K562 (cell line): ENCODE measurements around the gene KIF23. TPM values are rescaled to one million over a fixed set of nuclear protein-coding genes. Genes with fewer than 3 reads are reported as not detected.

ENCODE experiments used
- ATAC-seq: fragments of 200-7000 bp; cut with Tn5 transposase; 3 replicates; pipeline ENCODE4 v1.9.1; 2020; ENCODE audit warnings: moderate library complexity
- BruUV-seq: library from RNA; stranded (reverse); fragments of 400-500 nt; replicated peaks from 2 replicates; lab custom pipeline; 2021; lab: Mats Ljungman, UMichigan
- CTCF ChIA-PET: fragments of 300-600 bp; formaldehyde crosslinking; extraction: SDS; loops from one replicate; lab custom pipeline; 2021; ENCODE audit warnings: low intra/inter-chr PET ratio; lab: Yijun Ruan, JAX
- POLR2A ChIA-PET: fragments of 300-600, 350-650 bp; sonication (Branson Sonifier 250); formaldehyde crosslinking; extraction: SDS; loops from one replicate; lab custom pipeline; 2021; ENCODE audit warnings: antibody characterized with exemption, inconsistent platforms; lab: Yijun Ruan, JAX
- DNase-seq, 4 experiments: peaks; one replicate each; pipeline versions ENCODE4 v3.0.0 to v3.0.0-alpha.2; 2011 to 2018; ENCODE audit warnings: low spot score in 3 of 4, mixed read lengths in 3 of 4; ENCODE audit errors: extremely low read depth in 1 of 4
- FAIRE-seq: peaks from 2 replicates; lab custom pipeline; 2011; peaks lifted over from hg19 to GRCh38; lab: Jason Lieb, UNC
- H2AFZ ChIP-seq: 2 replicates; pipeline ENCODE4 v1.6.0; 2011; ENCODE audit warnings: low read depth, low read length, control low read depth, inconsistent platforms
- H3K27ac ChIP-seq: fragments of 200-600 bp; 3 replicates; pipeline ENCODE4 v1.8.0; 2011; ENCODE audit warnings: low read depth, mild to moderate bottlenecking, control low read depth, inconsistent platforms, low read length, moderate library complexity, mixed read lengths; ENCODE audit errors: extremely low read depth
- H3K27me3 ChIP-seq, 2 experiments: fragments of 300-600 bp in 1 of 2; 2 replicates in 1 of 2; 3 replicates in 1 of 2; pipeline versions ENCODE4 v1.6.0 to v1.8.0; 2011; ENCODE audit warnings: inconsistent platforms in 2 of 2, low read length in 2 of 2, mild to moderate bottlenecking in 1 of 2, mixed read lengths in 1 of 2, moderate library complexity in 1 of 2; ENCODE audit not compliant: control insufficient read depth in 2 of 2, insufficient read depth in 2 of 2
- H3K36me3 ChIP-seq: fragments of 300-600 bp; 3 replicates; pipeline ENCODE4 v1.8.0; 2011; ENCODE audit warnings: mild to moderate bottlenecking, low read length, inconsistent platforms; ENCODE audit not compliant: control insufficient read depth, insufficient read depth
- H3K4me1 ChIP-seq, 2 experiments: fragments of 200-600 bp in 1 of 2; replicated peaks in 1 of 2; 2 replicates in 1 of 2; 3 replicates in 1 of 2; pipeline versions ENCODE4 v1.5.1 to v1.8.0; 2011; ENCODE audit warnings: inconsistent platforms in 2 of 2, low read length in 2 of 2, mild to moderate bottlenecking in 1 of 2, mixed read lengths in 1 of 2, moderate library complexity in 1 of 2; ENCODE audit not compliant: control insufficient read depth in 2 of 2, insufficient read depth in 2 of 2
- H3K4me2 ChIP-seq: 2 replicates; pipeline ENCODE4 v1.6.1; 2011; ENCODE audit warnings: low read length, control low read depth, inconsistent platforms, mixed read lengths; ENCODE audit not compliant: insufficient read depth
- H3K4me3 ChIP-seq: fragments of 200-600 bp; sonication (generic), shearing (Covaris generic); 2 replicates; pipeline ENCODE4 v1.5.1; 2016; ENCODE audit warnings: control low read depth, inconsistent platforms
- H3K79me2 ChIP-seq: fragments of 200-600 bp; 3 replicates; pipeline ENCODE4 v1.8.0; 2011; ENCODE audit warnings: low read length, inconsistent platforms; ENCODE audit not compliant: control insufficient read depth, insufficient read depth
- H3K9ac ChIP-seq, 2 experiments: 2 replicates each; pipeline versions ENCODE4 v1.6.0 to v1.6.1; 2011; ENCODE audit warnings: low read depth in 2 of 2, low read length in 2 of 2, control low read depth in 1 of 2, inconsistent platforms in 1 of 2, mild to moderate bottlenecking in 1 of 2, mixed read lengths in 1 of 2; ENCODE audit not compliant: insufficient read depth in 1 of 2
- H3K9me1 ChIP-seq: one replicate; pipeline ENCODE4 v1.6.0; 2011; ENCODE audit warnings: inconsistent platforms, mild to moderate bottlenecking, low read length, moderate library complexity; ENCODE audit not compliant: control insufficient read depth, insufficient read depth
- H3K9me3 ChIP-seq: replicated peaks from 2 replicates; pipeline ENCODE4 v1.5.1; 2011; ENCODE audit warnings: low read depth, low read length, inconsistent platforms; ENCODE audit not compliant: control insufficient read depth, insufficient read depth
- H4K20me1 ChIP-seq: replicated peaks from 2 replicates; pipeline ENCODE4 v1.6.1; 2011; ENCODE audit warnings: low read length, inconsistent platforms, mixed read lengths; ENCODE audit not compliant: control insufficient read depth, insufficient read depth
- COPS2 ChIP-seq: fragments of 450-650 bp; conservative IDR thresholded peaks from 2 replicates; pipeline ENCODE4 v1.6.1; 2016; ENCODE audit warnings: mild to moderate bottlenecking, moderate library complexity
- NCOA1 ChIP-seq: fragments of 450-650 bp; IDR thresholded peaks from 2 replicates; pipeline ENCODE4 v1.6.1; 2016; ENCODE audit warnings: low read depth
- NFXL1 ChIP-seq: fragments of 450-650 bp; formaldehyde crosslinking; IDR thresholded peaks from 2 replicates; pipeline ENCODE4 v1.4.0; 2021; ENCODE audit warnings: mild to moderate bottlenecking
- SRSF9 ChIP-seq: fragments of 200-400 bp; formaldehyde crosslinking; IDR thresholded peaks from 2 replicates; pipeline ENCODE4 v1.6.1; 2017; ENCODE audit warnings: low read depth, low read length, borderline replicate concordance
- TEAD4 ChIP-seq, 2 experiments: sonication (generic) in 1 of 2; formaldehyde crosslinking in 1 of 2; IDR thresholded peaks; 2 replicates each; pipeline versions ENCODE4 v1.6.1 to v1.8.0; 2012 to 2022; ENCODE audit warnings: borderline replicate concordance in 1 of 2, inconsistent platforms in 1 of 2, low read length in 1 of 2, mild to moderate bottlenecking in 1 of 2, missing genetic modification reagents in 1 of 2
- ZNF197 ChIP-seq: fragments of 200-800 bp; sonication (Bioruptor generic); IDR thresholded peaks from 2 replicates; pipeline ENCODE4 v1.6.1; 2016; ENCODE audit warnings: low read depth, missing genetic modification characterization, missing compliant biosample characterization
- ZNF282 ChIP-seq: sonication (generic); formaldehyde crosslinking; IDR thresholded peaks from 2 replicates; pipeline ENCODE4 v1.8.1; 2023; ENCODE audit warnings: missing genetic modification reagents
- ZNF561 ChIP-seq: fragments of 450-650 bp; formaldehyde crosslinking; conservative IDR thresholded peaks from 2 replicates; pipeline ENCODE4 v1.4.0; 2020; ENCODE audit warnings: mild to moderate bottlenecking, moderate library complexity
- WGBS: fragments of 100-300 bp; shearing (Covaris generic); methylation state at CpG from one replicate; pipeline ENCODE4 v1.1.6; 2016; ENCODE audit warnings: low coverage, mixed read lengths; ENCODE audit not compliant: insufficient coverage; ENCODE audit errors: missing lambda C conversion rate; 5-methylcytosine and 5-hydroxymethylcytosine counted together
- in situ Hi-C: fragments of 300-500 bp; cut with MboI; formaldehyde crosslinking; loops from 4 replicates; pipeline ENCODE4 v1.15.0; 2018; ENCODE audit warnings: inconsistent platforms, mixed read lengths
- intact Hi-C: fragments of 100-400 bp; cut with micrococcal nuclease; formaldehyde crosslinking; loops from 2 replicates; pipeline ENCODE4 v1.14.2; 2022
- polyA plus RNA-seq, 8 experiments: library from polyadenylated mRNA; depleted of rRNA in 4 of 8; stranded (reverse) in 5 of 8; unstranded in 3 of 8; fragments of >200 nt; fragmentation: Nextera tagmentation in 2 of 8; fragmentation: Illumina TruSeq in 1 of 8; extraction: Ambion mirVana in 2 of 8; extraction: Trizol in 1 of 8; gene quantifications; 2 replicates each; pipeline versions ENCODE4 v1.2.1 to v1.2.3, GENCODE V29; 2011 to 2014; ENCODE audit warnings: inconsistent platforms in 1 of 8, missing spikeins in 1 of 8
- total RNA-seq, 7 experiments: library from RNA; depleted of rRNA in 6 of 7; stranded (reverse); fragments of >200 nt in 6 of 7; fragmentation: Illumina TruSeq in 2 of 7; extraction: Trizol in 2 of 7; gene quantifications; 2 replicates each; pipeline versions ENCODE4 v1.2.1 to v1.2.3, GENCODE V29; 2011 to 2021; ENCODE audit warnings: low replicate concordance in 1 of 7
- TF ChIP-seq, protein P1 (sequence below): fragments of 250-450 bp; sonication (Bioruptor Pico); IDR thresholded peaks from 2 replicates; pipeline ENCODE4 v1.9.0; 2021; ENCODE audit warnings: mild to moderate bottlenecking, inconsistent platforms
- TF ChIP-seq, protein P2 (sequence below): fragments of 250-450 bp; sonication (Bioruptor Pico); IDR thresholded peaks from 2 replicates; pipeline ENCODE4 v1.5.0; 2020; ENCODE audit warnings: mild to moderate bottlenecking
- TF ChIP-seq, protein P3 (sequence below), 2 experiments: fragments of 450-650 bp; IDR thresholded peaks; 2 replicates each; pipeline ENCODE4 v1.6.1; 2016
- TF ChIP-seq, protein P4 (sequence below): sonication (generic); formaldehyde crosslinking; IDR thresholded peaks from 2 replicates; pipeline ENCODE4 v1.8.1; 2023; ENCODE audit warnings: mild to moderate bottlenecking, missing genetic modification reagents

Gene KIF23
- total and polyA plus RNA-seq, 9 of the 15 experiments (the other 6 are each of a cell fraction or from before 2014, with no cell fraction given) = 29.4 to 58.2 (median 41.9) TPM

DNA sequence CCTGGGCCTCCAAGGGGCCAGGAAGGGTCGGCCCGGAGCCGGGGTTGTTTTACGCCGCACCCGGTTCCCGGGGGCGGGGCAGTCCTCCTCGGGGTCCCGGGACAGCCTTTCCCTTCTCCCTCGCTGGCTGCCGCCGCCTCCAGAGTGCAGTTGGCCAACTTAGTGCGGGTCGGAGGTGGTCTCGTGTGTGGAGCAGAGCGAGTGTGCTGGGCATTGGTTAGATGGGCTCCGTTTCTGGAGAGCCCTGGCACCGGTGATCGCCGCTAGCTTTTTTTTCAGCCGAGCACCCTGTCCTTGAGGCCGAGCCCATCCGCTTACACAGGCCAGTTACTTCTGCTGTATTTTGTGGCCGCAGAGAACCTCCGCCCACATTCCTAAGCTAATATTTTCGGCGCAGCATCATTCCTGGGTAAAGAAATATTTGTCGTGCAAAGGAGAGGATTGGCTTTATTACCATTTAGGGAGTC is 585 bp downstream of the KIF23 start:
- peaks cover 35% of the 10 kb centered on the region for H3K36me3 ChIP-seq
- H3K27me3 ChIP-seq = no peaks in the 10 kb centered on the region
- FAIRE-seq (peak; percentile 67), DNase-seq (peak; percentile 57 to 67 (median 60)), ATAC-seq (peak; percentile 80)
- no TSS peak for BruUV-seq
- no peaks in the 10 kb centered on the region for H4K20me1 ChIP-seq
- peak overlapping the region; percentile 91 for H3K27ac ChIP-seq
- peaks cover 0 to 9% of the 10 kb centered on the region in 2 experiments; a peak in 2 of 5 replicates for H3K4me1 ChIP-seq
- H3K9me3 ChIP-seq = no peaks in the 10 kb centered on the region
- intact Hi-C loops = loop anchor here (2.0 to 5.0 kb wide), 2 partner anchors 38 to 48 kb away; partner anchors contain the start of gene RPLP1
- CTCF ChIA-PET = no interaction called here
- in situ Hi-C loops = no loop called here
- peak overlapping the region; percentile 89 to 94 for H3K9ac ChIP-seq
- POLR2A ChIA-PET = interaction anchor here (0.6 to 4.1 kb wide), 7 partner anchors 9 to 177 kb away, joined by 3 to 30 read pairs (median 4); partner anchors contain the start of gene RPLP1
- H3K4me3 ChIP-seq = peak overlapping the region; percentile 78
- peak overlapping the region; percentile 81 for H3K4me2 ChIP-seq
- H2AFZ ChIP-seq = peak overlapping the region; percentile 92; the same call in 1 of the 2 replicates
- H3K79me2 ChIP-seq = peaks cover 51% of the 10 kb centered on the region
- no peaks in the 10 kb centered on the region for H3K9me1 ChIP-seq
- WGBS = under 1% methylated on average over 28 of the region's 29 CpGs
- no peak for TF ChIP-seq COPS2
- TF ChIP-seq, protein P1, sequence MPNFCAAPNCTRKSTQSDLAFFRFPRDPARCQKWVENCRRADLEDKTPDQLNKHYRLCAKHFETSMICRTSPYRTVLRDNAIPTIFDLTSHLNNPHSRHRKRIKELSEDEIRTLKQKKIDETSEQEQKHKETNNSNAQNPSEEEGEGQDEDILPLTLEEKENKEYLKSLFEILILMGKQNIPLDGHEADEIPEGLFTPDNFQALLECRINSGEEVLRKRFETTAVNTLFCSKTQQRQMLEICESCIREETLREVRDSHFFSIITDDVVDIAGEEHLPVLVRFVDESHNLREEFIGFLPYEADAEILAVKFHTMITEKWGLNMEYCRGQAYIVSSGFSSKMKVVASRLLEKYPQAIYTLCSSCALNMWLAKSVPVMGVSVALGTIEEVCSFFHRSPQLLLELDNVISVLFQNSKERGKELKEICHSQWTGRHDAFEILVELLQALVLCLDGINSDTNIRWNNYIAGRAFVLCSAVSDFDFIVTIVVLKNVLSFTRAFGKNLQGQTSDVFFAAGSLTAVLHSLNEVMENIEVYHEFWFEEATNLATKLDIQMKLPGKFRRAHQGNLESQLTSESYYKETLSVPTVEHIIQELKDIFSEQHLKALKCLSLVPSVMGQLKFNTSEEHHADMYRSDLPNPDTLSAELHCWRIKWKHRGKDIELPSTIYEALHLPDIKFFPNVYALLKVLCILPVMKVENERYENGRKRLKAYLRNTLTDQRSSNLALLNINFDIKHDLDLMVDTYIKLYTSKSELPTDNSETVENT = no peak
- TF ChIP-seq, protein P2, sequence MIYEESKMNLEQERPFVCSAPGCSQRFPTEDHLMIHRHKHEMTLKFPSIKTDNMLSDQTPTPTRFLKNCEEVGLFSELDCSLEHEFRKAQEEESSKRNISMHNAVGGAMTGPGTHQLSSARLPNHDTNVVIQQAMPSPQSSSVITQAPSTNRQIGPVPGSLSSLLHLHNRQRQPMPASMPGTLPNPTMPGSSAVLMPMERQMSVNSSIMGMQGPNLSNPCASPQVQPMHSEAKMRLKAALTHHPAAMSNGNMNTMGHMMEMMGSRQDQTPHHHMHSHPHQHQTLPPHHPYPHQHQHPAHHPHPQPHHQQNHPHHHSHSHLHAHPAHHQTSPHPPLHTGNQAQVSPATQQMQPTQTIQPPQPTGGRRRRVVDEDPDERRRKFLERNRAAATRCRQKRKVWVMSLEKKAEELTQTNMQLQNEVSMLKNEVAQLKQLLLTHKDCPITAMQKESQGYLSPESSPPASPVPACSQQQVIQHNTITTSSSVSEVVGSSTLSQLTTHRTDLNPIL = no peak
- TF ChIP-seq ZNF561 (CRISPR knock-in tag) = no peak
- TF ChIP-seq, protein P3, sequence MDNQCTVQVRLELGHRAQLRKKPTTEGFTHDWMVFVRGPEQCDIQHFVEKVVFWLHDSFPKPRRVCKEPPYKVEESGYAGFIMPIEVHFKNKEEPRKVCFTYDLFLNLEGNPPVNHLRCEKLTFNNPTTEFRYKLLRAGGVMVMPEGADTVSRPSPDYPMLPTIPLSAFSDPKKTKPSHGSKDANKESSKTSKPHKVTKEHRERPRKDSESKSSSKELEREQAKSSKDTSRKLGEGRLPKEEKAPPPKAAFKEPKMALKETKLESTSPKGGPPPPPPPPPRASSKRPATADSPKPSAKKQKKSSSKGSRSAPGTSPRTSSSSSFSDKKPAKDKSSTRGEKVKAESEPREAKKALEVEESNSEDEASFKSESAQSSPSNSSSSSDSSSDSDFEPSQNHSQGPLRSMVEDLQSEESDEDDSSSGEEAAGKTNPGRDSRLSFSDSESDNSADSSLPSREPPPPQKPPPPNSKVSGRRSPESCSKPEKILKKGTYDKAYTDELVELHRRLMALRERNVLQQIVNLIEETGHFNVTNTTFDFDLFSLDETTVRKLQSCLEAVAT (IDR thresholded peaks at IDR 0.05) = peak in 1 of 2 experiments; percentile 56; a peak in 1 of 4 replicates
- TF ChIP-seq NFXL1 (CRISPR knock-in tag) = no peak
- TF ChIP-seq NCOA1 = no peak
- 0 out of 2 replicates have a peak, but pooled peaks have one; percentile 49 for TF ChIP-seq ZNF282
- TF ChIP-seq, protein P4, sequence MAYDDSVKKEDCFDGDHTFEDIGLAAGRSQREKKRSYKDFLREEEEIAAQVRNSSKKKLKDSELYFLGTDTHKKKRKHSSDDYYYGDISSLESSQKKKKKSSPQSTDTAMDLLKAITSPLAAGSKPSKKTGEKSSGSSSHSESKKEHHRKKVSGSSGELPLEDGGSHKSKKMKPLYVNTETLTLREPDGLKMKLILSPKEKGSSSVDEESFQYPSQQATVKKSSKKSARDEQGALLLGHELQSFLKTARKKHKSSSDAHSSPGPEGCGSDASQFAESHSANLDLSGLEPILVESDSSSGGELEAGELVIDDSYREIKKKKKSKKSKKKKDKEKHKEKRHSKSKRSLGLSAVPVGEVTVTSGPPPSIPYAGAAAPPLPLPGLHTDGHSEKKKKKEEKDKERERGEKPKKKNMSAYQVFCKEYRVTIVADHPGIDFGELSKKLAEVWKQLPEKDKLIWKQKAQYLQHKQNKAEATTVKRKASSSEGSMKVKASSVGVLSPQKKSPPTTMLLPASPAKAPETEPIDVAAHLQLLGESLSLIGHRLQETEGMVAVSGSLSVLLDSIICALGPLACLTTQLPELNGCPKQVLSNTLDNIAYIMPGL (CRISPR knock-in tag) = 0 out of 2 replicates have a peak, but pooled peaks have one; percentile 19
- TF ChIP-seq TEAD4 (IDR thresholded peaks at IDR 0.05; ENCODE audit: low read length) = peak; percentile 24; the same call in 1 of the 2 replicates
- TF ChIP-seq TEAD4 (CRISPR knock-in tag; IDR thresholded peaks at IDR 0.05; ENCODE audit: borderline replicate concordance) = no peak
- TF ChIP-seq SRSF9 = no peak
- TF ChIP-seq ZNF197 (CRISPR knock-in tag) = no peak
